ENCODE data around the gene OR4S1.
A peak's percentile ranks its signal among the peaks of the same experiment; 100 is the strongest.
"Not testable (repeated sequence)": the region's sequence is repeated elsewhere in the genome, so short reads cannot be mapped to it uniquely, and the experiment has no call there.

Gene OR4S1

DNA sequence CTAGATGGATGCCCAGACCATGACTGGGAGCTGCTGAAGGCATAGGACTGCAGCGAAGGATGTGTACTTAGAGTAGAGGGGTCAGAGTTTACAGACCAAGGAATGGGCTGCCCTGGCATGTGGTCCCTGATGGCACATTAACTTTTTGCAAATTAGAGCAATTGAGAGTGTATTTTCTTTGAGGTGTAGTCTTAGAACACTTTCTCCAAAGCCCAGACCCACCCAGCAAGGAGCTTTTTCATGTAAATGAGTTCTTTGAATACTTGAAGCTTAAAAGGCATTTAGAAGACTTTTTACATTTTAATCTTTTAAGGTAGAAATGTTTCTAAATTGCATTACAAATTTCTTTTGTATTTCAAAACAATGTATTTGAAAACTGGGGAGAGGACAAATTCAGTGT, 33.4 kb upstream of the OR4S1 start:
- ChIA-PET CTCF (interaction anchor here (1.4 kb wide), 1 partner anchor 35 kb away, joined by 3 read pairs; no protein-coding TSS in a partner anchor), POLR2A (no interaction called here)
- H3K9me3 ChIP-seq (ENCODE audit: control insufficient read depth, insufficient read depth, low read depth, low read length): no peaks in the 10 kb centered on the region
- no peaks in the 10 kb centered on the region for H3K36me3 ChIP-seq (ENCODE audit: control insufficient read depth in 2 of 2, insufficient read depth in 1 of 2, low read length in 2 of 2)
- H3K4me1 ChIP-seq (ENCODE audit: control insufficient read depth, insufficient read depth, low read length): no peaks in the 10 kb centered on the region
- H3K4me3 ChIP-seq (ENCODE audit: low read depth, low read length): no peak overlapping the region
- H3K27ac ChIP-seq (ENCODE audit: extremely low read depth, low read depth, low read length): no peak overlapping the region
- TF ChIP-seq ZNF701 (tag by site-specific recombination; IDR thresholded peaks at IDR 0.05): no peak
- TF ChIP-seq, protein P1, sequence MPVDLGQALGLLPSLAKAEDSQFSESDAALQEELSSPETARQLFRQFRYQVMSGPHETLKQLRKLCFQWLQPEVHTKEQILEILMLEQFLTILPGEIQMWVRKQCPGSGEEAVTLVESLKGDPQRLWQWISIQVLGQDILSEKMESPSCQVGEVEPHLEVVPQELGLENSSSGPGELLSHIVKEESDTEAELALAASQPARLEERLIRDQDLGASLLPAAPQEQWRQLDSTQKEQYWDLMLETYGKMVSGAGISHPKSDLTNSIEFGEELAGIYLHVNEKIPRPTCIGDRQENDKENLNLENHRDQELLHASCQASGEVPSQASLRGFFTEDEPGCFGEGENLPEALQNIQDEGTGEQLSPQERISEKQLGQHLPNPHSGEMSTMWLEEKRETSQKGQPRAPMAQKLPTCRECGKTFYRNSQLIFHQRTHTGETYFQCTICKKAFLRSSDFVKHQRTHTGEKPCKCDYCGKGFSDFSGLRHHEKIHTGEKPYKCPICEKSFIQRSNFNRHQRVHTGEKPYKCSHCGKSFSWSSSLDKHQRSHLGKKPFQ (tag by site-specific recombination; IDR thresholded peaks at IDR 0.05): no peak
- no peak for TF ChIP-seq ZNF239 (tag by site-specific recombination; IDR thresholded peaks at IDR 0.05)
- TF ChIP-seq PRDM1 (tag by site-specific recombination; IDR thresholded peaks at IDR 0.05): no peak
- TF ChIP-seq ZNF366 (tag by site-specific recombination; conservative IDR thresholded peaks at IDR 0.05): no peak
- TF ChIP-seq ZNF596 (tag by site-specific recombination; IDR thresholded peaks at IDR 0.05): no peak
- no peak for TF ChIP-seq OSR2 (tag by site-specific recombination; IDR thresholded peaks at IDR 0.05)
- TF ChIP-seq ZNF16 (tag by site-specific recombination; IDR thresholded peaks at IDR 0.05; ENCODE audit: low read depth): no peak
- no peak for TF ChIP-seq ZNF302 (tag by site-specific recombination; IDR thresholded peaks at IDR 0.05; ENCODE audit: low read depth)
- no peak for TF ChIP-seq GLI4 (tag by site-specific recombination; IDR thresholded peaks at IDR 0.05)
- no peak for TF ChIP-seq ZNF221 (tag by site-specific recombination; IDR thresholded peaks at IDR 0.05; ENCODE audit: borderline replicate concordance)
- TF ChIP-seq ZNF629 (tag by site-specific recombination; IDR thresholded peaks at IDR 0.05): no peak
- no peak for TF ChIP-seq ZNF510 (tag by site-specific recombination; IDR thresholded peaks at IDR 0.05; ENCODE audit: insufficient replicate concordance)
- TF ChIP-seq ZNF76 (tag by site-specific recombination; IDR thresholded peaks at IDR 0.05; ENCODE audit: borderline replicate concordance, low read depth): no peak

DNA sequence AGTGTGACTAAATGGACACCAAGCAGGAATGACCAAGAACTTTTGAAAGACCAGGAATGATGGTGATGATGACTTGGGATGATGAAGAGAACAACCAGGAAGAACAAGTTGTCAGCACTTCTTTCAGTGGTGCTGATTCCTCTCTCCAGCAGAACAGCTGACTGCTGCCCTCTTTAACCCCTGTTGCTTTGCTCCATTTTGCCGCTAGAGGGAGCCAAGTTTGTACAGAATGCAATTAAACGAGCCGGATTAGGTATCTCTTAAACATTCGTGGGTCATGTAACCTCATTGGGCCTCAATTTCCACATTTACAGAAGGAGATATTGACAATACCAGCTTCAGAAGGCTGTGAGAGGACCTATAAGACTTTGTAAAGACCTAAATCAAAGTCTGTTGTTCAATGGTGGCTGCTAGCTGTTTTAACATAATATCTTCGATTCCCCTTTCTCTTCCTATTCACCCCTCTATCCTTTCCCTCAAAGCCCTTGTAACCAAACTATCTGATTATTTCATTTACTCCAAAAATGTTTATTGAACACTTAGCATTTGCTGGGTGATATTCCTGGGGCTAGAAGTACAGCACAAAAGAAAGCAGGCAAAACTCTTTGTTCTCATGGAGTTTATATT, 1.9 kb downstream of the OR4S1 start:
- H3K4me3 ChIP-seq (ENCODE audit: low read depth, low read length): no peak overlapping the region
- no peaks in the 10 kb centered on the region for H3K4me1 ChIP-seq (ENCODE audit: control insufficient read depth, insufficient read depth, low read length)
- ChIA-PET POLR2A (no interaction called here), CTCF (interaction anchor here (0.5 to 1.5 kb wide), 16 partner anchors 10 to 1707 kb away, joined by 3 to 9 read pairs (median 3); partner anchors contain the start of gene OR4X1)
- no peak overlapping the region for H3K27ac ChIP-seq (ENCODE audit: extremely low read depth, low read depth, low read length)
- TF ChIP-seq ZEB2 (tag by site-specific recombination; IDR thresholded peaks at IDR 0.05): no peak
- no peak for TF ChIP-seq KLF16 (tag by site-specific recombination; IDR thresholded peaks at IDR 0.05)
- TF ChIP-seq ZNF654 (tag by site-specific recombination; IDR thresholded peaks at IDR 0.05; ENCODE audit: low read depth): peak; percentile 77
- H3K9me3 ChIP-seq (ENCODE audit: control insufficient read depth, insufficient read depth, low read depth, low read length): no peaks in the 10 kb centered on the region
- H3K36me3 ChIP-seq (ENCODE audit: control insufficient read depth in 2 of 2, insufficient read depth in 1 of 2, low read length in 2 of 2): no peaks in the 10 kb centered on the region

DNA sequence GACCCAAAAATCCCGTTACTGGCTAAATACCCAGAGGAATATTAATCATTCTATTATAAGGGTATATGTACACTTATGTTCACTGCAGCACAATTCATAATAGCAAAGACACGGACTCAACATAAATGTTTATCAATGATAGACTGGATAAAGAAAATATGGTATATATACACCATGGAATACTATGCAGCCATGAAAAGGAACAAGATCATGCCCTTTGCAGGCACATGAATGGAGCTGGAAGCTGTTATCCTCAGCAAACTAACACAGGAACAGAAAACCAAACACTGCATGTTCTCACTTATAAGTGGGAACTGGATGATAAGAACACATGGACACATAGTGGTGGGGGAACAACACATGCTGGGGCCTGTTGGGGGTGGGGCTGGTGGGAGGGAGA, 7.6 kb downstream of the OR4S1 start:
- POLR2A ChIA-PET: not testable (repeated sequence)

GRCh38 chr11:48319813-48320212, 13.8 kb downstream of the OR4S1 start:
- H3K27ac ChIP-seq (ENCODE audit: extremely low read depth, low read depth, low read length); H3K36me3 ChIP-seq (ENCODE audit: control insufficient read depth in 2 of 2, insufficient read depth in 1 of 2, low read length in 2 of 2); H3K4me1 ChIP-seq (ENCODE audit: control insufficient read depth, insufficient read depth, low read length); H3K9me3 ChIP-seq (ENCODE audit: control insufficient read depth, insufficient read depth, low read depth, low read length); CTCF ChIA-PET; H3K4me3 ChIP-seq (ENCODE audit: low read depth, low read length); POLR2A ChIA-PET: not testable (repeated sequence)

More for the DNA sequence above, 7.6 kb downstream of the OR4S1 start:
- H3K4me1 ChIP-seq (ENCODE audit: control insufficient read depth, insufficient read depth, low read length); H3K27ac ChIP-seq (ENCODE audit: extremely low read depth, low read depth, low read length); CTCF ChIA-PET; H3K9me3 ChIP-seq (ENCODE audit: control insufficient read depth, insufficient read depth, low read depth, low read length); H3K4me3 ChIP-seq (ENCODE audit: low read depth, low read length); H3K36me3 ChIP-seq (ENCODE audit: control insufficient read depth in 2 of 2, insufficient read depth in 1 of 2, low read length in 2 of 2): not testable (repeated sequence)
- TF ChIP-seq ZNF146 (tag by site-specific recombination; IDR thresholded peaks at IDR 0.05): peak; percentile 63; the same call in 1 of the 2 replicates

GRCh38 chr11:48324620-48325019, 18.6 kb downstream of the OR4S1 start, which contains the start of gene OR4C3:
TSS of gene OR4C3 (plus strand) at chr11:48324920. CDS start at chr11:48325022, 102 bp downstream.
- CTCF ChIA-PET; H3K4me1 ChIP-seq (ENCODE audit: control insufficient read depth, insufficient read depth, low read length); POLR2A ChIA-PET; H3K36me3 ChIP-seq (ENCODE audit: control insufficient read depth in 2 of 2, insufficient read depth in 1 of 2, low read length in 2 of 2); H3K27ac ChIP-seq (ENCODE audit: extremely low read depth, low read depth, low read length); H3K9me3 ChIP-seq (ENCODE audit: control insufficient read depth, insufficient read depth, low read depth, low read length); H3K4me3 ChIP-seq (ENCODE audit: low read depth, low read length): not testable (repeated sequence)

Measured in HEK293 (cell line).